IMR-90 (cell line): ENCODE results near the gene SRRM2. TPM values are rescaled to one million over a fixed set of nuclear protein-coding genes. Genes with fewer than 3 reads are reported as not detected.

Experiments used
- ATAC-seq: fragments of 200-7000 bp; cut with Tn5 transposase; 2 replicates; pipeline ENCODE4 v1.9.1; 2020; ENCODE audit warnings: low read depth, mild to moderate bottlenecking, moderate library complexity
- BruUV-seq: library from RNA; stranded (reverse); fragments of 400-500 nt; replicated peaks from 2 replicates; lab custom pipeline; 2021; lab: Mats Ljungman, UMichigan
- CTCF ChIA-PET: fragments of 300-600 bp; formaldehyde crosslinking; extraction: SDS; loops from one replicate; lab custom pipeline; 2021; ENCODE audit warnings: antibody characterized with exemption; lab: Yijun Ruan, JAX
- POLR2A ChIA-PET: fragments of 300-600 bp; sonication (Branson Sonifier 250); formaldehyde crosslinking; loops from one replicate; lab custom pipeline; 2022; ENCODE audit warnings: antibody characterized with exemption; ENCODE audit not compliant: unreplicated experiment; lab: Charles Lee
- DNase-seq: peaks from one replicate; pipeline ENCODE4 v3.0.0; 2013
- H2AFZ ChIP-seq: replicated peaks from 2 replicates; pipeline ENCODE3; 2013; ENCODE audit warnings: low read length, mild to moderate bottlenecking; ENCODE audit not compliant: poor library complexity
- H2AK5ac ChIP-seq: 2 replicates; pipeline ENCODE4 v1.6.1; 2013; ENCODE audit warnings: low read depth, low read length, inconsistent platforms
- H2AK9ac ChIP-seq: replicated peaks from 2 replicates; pipeline ENCODE3; 2013; ENCODE audit warnings: mild to moderate bottlenecking, low read depth, low read length, moderate library complexity; ENCODE audit not compliant: poor library complexity
- H2BK120ac ChIP-seq: 2 replicates; pipeline ENCODE4 v1.6.1; 2013; ENCODE audit warnings: low read depth, low read length, inconsistent platforms
- H2BK15ac ChIP-seq: 3 replicates; pipeline ENCODE4 v1.6.1; 2013; ENCODE audit warnings: low read depth, low read length, inconsistent platforms
- H2BK20ac ChIP-seq: 2 replicates; pipeline ENCODE4 v1.6.1; 2013; ENCODE audit warnings: low read depth, mild to moderate bottlenecking, inconsistent platforms, low read length, moderate library complexity
- H2BK5ac ChIP-seq: 2 replicates; pipeline ENCODE4 v1.6.1; 2013; ENCODE audit warnings: mild to moderate bottlenecking, low read depth, low read length, inconsistent platforms; ENCODE audit not compliant: poor library complexity, severe bottlenecking
- H3K14ac ChIP-seq: replicated peaks from 2 replicates; pipeline ENCODE4 v1.6.1; 2013; ENCODE audit warnings: low read depth, low read length, inconsistent platforms
- H3K18ac ChIP-seq: 2 replicates; pipeline ENCODE4 v1.6.1; 2013; ENCODE audit warnings: low read depth, low read length, control low read depth
- H3K23ac ChIP-seq: 2 replicates; pipeline ENCODE4 v1.6.1; 2013; ENCODE audit warnings: low read depth, low read length, inconsistent platforms
- H3K27ac ChIP-seq: 2 replicates; pipeline ENCODE4 v1.5.1; 2013; ENCODE audit warnings: mild to moderate bottlenecking, control low read depth, low read length; ENCODE audit not compliant: insufficient read depth
- H3K27me3 ChIP-seq: 2 replicates; pipeline ENCODE4 v1.6.1; 2013; ENCODE audit warnings: low read length; ENCODE audit not compliant: control insufficient read depth, insufficient read depth
- H3K36me3 ChIP-seq: 2 replicates; pipeline ENCODE4 v1.6.1; 2013; ENCODE audit warnings: low read length, mixed read lengths; ENCODE audit not compliant: control insufficient read depth, insufficient read depth
- H3K4ac ChIP-seq: 2 replicates; pipeline ENCODE4 v1.6.1; 2013; ENCODE audit warnings: low read depth, low read length, inconsistent platforms
- H3K4me1 ChIP-seq: 2 replicates; pipeline ENCODE4 v1.6.1; 2013; ENCODE audit warnings: low read length, mixed read lengths; ENCODE audit not compliant: control insufficient read depth, insufficient read depth
- H3K4me2 ChIP-seq: 2 replicates; pipeline ENCODE4 v1.6.1; 2013; ENCODE audit warnings: low read depth, mild to moderate bottlenecking, control low read depth, low read length, moderate library complexity
- H3K4me3 ChIP-seq: 2 replicates; pipeline ENCODE4 v1.5.1; 2013; ENCODE audit warnings: low read depth, mild to moderate bottlenecking, control low read depth, low read length, moderate library complexity; ENCODE audit not compliant: insufficient read depth
- H3K56ac ChIP-seq: 2 replicates; pipeline ENCODE4 v1.6.1; 2013; ENCODE audit warnings: low read length, inconsistent platforms; ENCODE audit not compliant: insufficient read depth; ENCODE audit errors: extremely low read depth
- H3K79me1 ChIP-seq, 2 experiments: 2 replicates each; pipeline ENCODE4 v1.6.1; 2013; ENCODE audit warnings: low read length in 2 of 2, inconsistent platforms in 1 of 2, low read depth in 1 of 2
- H3K9ac ChIP-seq: 2 replicates; pipeline ENCODE4 v1.6.1; 2013; ENCODE audit warnings: low read depth, low read length, control low read depth
- H3K9me1 ChIP-seq: 2 replicates; pipeline ENCODE4 v1.6.1; 2013; ENCODE audit warnings: low read length, inconsistent platforms; ENCODE audit not compliant: insufficient read depth
- H3K9me3 ChIP-seq: 2 replicates; pipeline ENCODE4 v1.6.1; 2013; ENCODE audit warnings: low read length; ENCODE audit not compliant: control insufficient read depth, insufficient read depth
- H4K20me1 ChIP-seq: 2 replicates; pipeline ENCODE4 v1.6.1; 2013; ENCODE audit warnings: low read length, inconsistent platforms; ENCODE audit not compliant: insufficient read depth
- H4K5ac ChIP-seq: 2 replicates; pipeline ENCODE4 v1.6.1; 2013; ENCODE audit warnings: mild to moderate bottlenecking, low read depth, low read length, control low read depth
- H4K8ac ChIP-seq, 2 experiments: 2 replicates each; pipeline ENCODE4 v1.6.1; 2013; ENCODE audit warnings: low read depth in 2 of 2, low read length in 2 of 2, control low read depth in 1 of 2, inconsistent platforms in 1 of 2
- H4K91ac ChIP-seq: 2 replicates; pipeline ENCODE4 v1.6.1; 2013; ENCODE audit warnings: low read depth, low read length, inconsistent platforms; ENCODE audit not compliant: insufficient read depth
- BHLHE40 ChIP-seq: fragments of 150-350 bp; IDR thresholded peaks from 2 replicates; pipeline ENCODE4 v1.6.1; 2016; ENCODE audit warnings: mild to moderate bottlenecking, low read depth, low read length
- CEBPB ChIP-seq: IDR thresholded peaks from 2 replicates; pipeline ENCODE4 v1.6.1; 2012; ENCODE audit warnings: low read depth, low read length, improper control_type of control experiment
- FOS ChIP-seq: fragments of 150-350 bp; IDR thresholded peaks from 2 replicates; pipeline ENCODE4 v1.6.1; 2016; ENCODE audit warnings: low read depth, low read length
- MAFK ChIP-seq: IDR thresholded peaks from 2 replicates; pipeline ENCODE4 v1.6.1; 2012; ENCODE audit warnings: low read depth, low read length, improper control_type of control experiment
- MXI1 ChIP-seq: IDR thresholded peaks from 2 replicates; pipeline ENCODE4 v1.6.1; 2012; ENCODE audit warnings: low read depth, mild to moderate bottlenecking, low read length, moderate library complexity, borderline replicate concordance
- NFE2L2 ChIP-seq: fragments of 150-350 bp; IDR thresholded peaks from 2 replicates; pipeline ENCODE4 v1.6.1; 2016; ENCODE audit warnings: low read depth, mild to moderate bottlenecking, low read length
- RCOR1 ChIP-seq: IDR thresholded peaks from 2 replicates; pipeline ENCODE4 v1.6.1; 2012; ENCODE audit warnings: mild to moderate bottlenecking, low read length, improper control_type of control experiment; ENCODE audit not compliant: insufficient replicate concordance
- RFX5 ChIP-seq: IDR thresholded peaks from 2 replicates; pipeline ENCODE4 v1.8.0; 2012; ENCODE audit warnings: low read depth, mild to moderate bottlenecking, low read length, moderate library complexity
- SMC3 ChIP-seq: fragments of 150-350 bp; IDR thresholded peaks from 2 replicates; pipeline ENCODE4 v1.6.1; 2016; ENCODE audit warnings: low read depth, mild to moderate bottlenecking, antibody characterized with exemption, low read length, moderate library complexity
- WGBS, 2 experiments: methylation state at CpG; one replicate each; pipeline versions ENCODE4 v1.1.5 to v1.1.7; 2013; ENCODE audit warnings: missing lambda C conversion rate in 2 of 2; ENCODE audit not compliant: insufficient read length in 1 of 2; ENCODE audit errors: extremely low coverage in 2 of 2; 5-methylcytosine and 5-hydroxymethylcytosine counted together
- dilution Hi-C: fragments of 300-500 bp; cut with HindIII; formaldehyde crosslinking; loops from one replicate; pipeline ENCODE4 v1.14.3; 2018; ENCODE audit warnings: low sequenced_read_pairs; ENCODE audit not compliant: unreplicated experiment
- in situ Hi-C: fragments of 300-500 bp; cut with MboI; formaldehyde crosslinking; loops from 3 replicates; pipeline ENCODE4 v1.14.3; 2019; ENCODE audit warnings: low sequenced_read_pairs, inconsistent platforms, mixed read lengths
- intact Hi-C: fragments of 100-400 bp; cut with micrococcal nuclease; formaldehyde crosslinking; loops from 2 replicates; pipeline ENCODE4 v1.10.0; 2022
- polyA plus RNA-seq, 3 experiments: library from polyadenylated mRNA; depleted of rRNA; stranded (reverse); fragments of >200 nt; gene quantifications; 2 replicates each; pipeline ENCODE4 v1.2.3, GENCODE V29; 2012; ENCODE audit warnings: low replicate concordance in 1 of 3
- total RNA-seq: library from RNA; depleted of rRNA; stranded (reverse); fragments of >200 nt; gene quantifications from 2 replicates; pipeline ENCODE4 v1.2.3, GENCODE V29; 2012
- TF ChIP-seq, protein P1 (sequence below): fragments of 150-350 bp; IDR thresholded peaks from 2 replicates; pipeline ENCODE4 v1.6.1; 2017; ENCODE audit warnings: mild to moderate bottlenecking, antibody characterized with exemption, low read length, low read depth
- TF ChIP-seq, protein P2 (sequence below): conservative IDR thresholded peaks from 2 replicates; pipeline ENCODE4 v1.5.1; 2012; ENCODE audit warnings: mild to moderate bottlenecking, low read depth, low read length, improper control_type of control experiment
- TF ChIP-seq, protein P3 (sequence below): fragments of 150-350 bp; IDR thresholded peaks from 2 replicates; pipeline ENCODE4 v1.6.1; 2016; ENCODE audit warnings: low read depth, mild to moderate bottlenecking, low read length, moderate library complexity, borderline replicate concordance

SRRM2 gene
- total and polyA plus RNA-seq, 2 of the 4 experiments (the other 2 are of a cell fraction) = 20.3 to 300 TPM

DNA sequence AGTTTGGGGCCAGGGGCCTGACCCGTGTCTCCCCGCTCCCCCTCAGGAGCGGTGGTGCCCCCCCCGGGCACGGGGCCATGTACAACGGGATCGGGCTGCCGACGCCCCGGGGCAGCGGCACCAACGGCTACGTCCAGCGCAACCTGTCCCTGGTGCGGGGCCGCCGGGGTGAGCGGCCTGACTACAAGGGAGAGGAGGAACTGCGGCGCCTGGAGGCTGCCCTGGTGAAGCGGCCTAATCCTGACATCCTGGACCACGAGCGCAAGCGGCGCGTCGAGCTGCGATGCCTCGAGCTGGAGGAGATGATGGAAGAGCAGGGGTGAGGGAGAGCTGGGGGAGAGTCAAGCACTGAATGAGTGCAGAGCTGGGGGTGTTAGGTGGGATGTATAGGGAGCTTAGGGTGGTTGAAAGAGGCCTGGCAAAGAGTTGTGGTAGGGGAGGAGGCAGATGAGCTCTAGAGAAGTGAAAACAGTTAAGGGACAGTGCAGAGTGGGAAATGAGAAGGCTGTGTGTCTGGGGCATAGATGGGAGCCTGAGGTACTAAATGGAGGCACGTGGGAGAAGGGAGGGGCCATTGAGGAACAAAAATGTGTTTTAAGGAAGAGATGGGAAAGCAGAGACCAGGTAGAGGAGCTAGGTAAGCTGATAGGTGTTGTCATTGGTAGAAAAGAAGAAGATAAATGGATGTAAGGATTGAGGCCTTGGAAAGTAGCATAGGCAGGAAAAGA lies 4.0 kb downstream of the SRRM2 start:
- H2BK120ac ChIP-seq = no peak overlapping the region
- no peak overlapping the region for H2AK9ac ChIP-seq
- ChIA-PET CTCF (no interaction called here), POLR2A (no interaction called here)
- H3K9me1 ChIP-seq = peaks cover 14% of the 10 kb centered on the region
- H3K4me2 ChIP-seq = no peak overlapping the region
- H3K14ac ChIP-seq = no peak overlapping the region
- H3K4ac ChIP-seq = no peak overlapping the region
- H3K36me3 ChIP-seq = peaks cover 40% of the 10 kb centered on the region
- peaks cover 1% of the 10 kb centered on the region; the same call in 1 of the 2 replicates for H3K9me3 ChIP-seq
- no TSS peak for BruUV-seq
- no peak overlapping the region for H3K27ac ChIP-seq
- H3K23ac ChIP-seq = no peak overlapping the region; the same call in 1 of the 2 replicates
- no peak overlapping the region for H3K56ac ChIP-seq
- no peak overlapping the region for H2BK5ac ChIP-seq
- in situ Hi-C loops (no loop called here), dilution Hi-C loops (no loop called here), intact Hi-C loops (no loop called here)
- peaks cover 8% of the 10 kb centered on the region for H3K4me1 ChIP-seq
- H3K9ac ChIP-seq = no peak overlapping the region
- no peak for DNase-seq
- no peak overlapping the region for H2BK15ac ChIP-seq
- ATAC-seq = no peak
- H3K4me3 ChIP-seq = no peak overlapping the region
- H4K5ac ChIP-seq = no peak overlapping the region
- no peak overlapping the region for H2AFZ ChIP-seq
- H3K18ac ChIP-seq = no peak overlapping the region
- H2AK5ac ChIP-seq = no peak overlapping the region
- H4K8ac ChIP-seq = no peak overlapping the region
- WGBS, 2 experiments = 94% methylated on average over 26 of the region's 30 CpGs; no CpG with 5 or more reads in 1 of the 2 experiments
- no peak overlapping the region for H2BK20ac ChIP-seq
- TF ChIP-seq, protein P1, sequence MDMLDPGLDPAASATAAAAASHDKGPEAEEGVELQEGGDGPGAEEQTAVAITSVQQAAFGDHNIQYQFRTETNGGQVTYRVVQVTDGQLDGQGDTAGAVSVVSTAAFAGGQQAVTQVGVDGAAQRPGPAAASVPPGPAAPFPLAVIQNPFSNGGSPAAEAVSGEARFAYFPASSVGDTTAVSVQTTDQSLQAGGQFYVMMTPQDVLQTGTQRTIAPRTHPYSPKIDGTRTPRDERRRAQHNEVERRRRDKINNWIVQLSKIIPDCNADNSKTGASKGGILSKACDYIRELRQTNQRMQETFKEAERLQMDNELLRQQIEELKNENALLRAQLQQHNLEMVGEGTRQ = no peak
- no peak for TF ChIP-seq SMC3
- TF ChIP-seq, protein P2, sequence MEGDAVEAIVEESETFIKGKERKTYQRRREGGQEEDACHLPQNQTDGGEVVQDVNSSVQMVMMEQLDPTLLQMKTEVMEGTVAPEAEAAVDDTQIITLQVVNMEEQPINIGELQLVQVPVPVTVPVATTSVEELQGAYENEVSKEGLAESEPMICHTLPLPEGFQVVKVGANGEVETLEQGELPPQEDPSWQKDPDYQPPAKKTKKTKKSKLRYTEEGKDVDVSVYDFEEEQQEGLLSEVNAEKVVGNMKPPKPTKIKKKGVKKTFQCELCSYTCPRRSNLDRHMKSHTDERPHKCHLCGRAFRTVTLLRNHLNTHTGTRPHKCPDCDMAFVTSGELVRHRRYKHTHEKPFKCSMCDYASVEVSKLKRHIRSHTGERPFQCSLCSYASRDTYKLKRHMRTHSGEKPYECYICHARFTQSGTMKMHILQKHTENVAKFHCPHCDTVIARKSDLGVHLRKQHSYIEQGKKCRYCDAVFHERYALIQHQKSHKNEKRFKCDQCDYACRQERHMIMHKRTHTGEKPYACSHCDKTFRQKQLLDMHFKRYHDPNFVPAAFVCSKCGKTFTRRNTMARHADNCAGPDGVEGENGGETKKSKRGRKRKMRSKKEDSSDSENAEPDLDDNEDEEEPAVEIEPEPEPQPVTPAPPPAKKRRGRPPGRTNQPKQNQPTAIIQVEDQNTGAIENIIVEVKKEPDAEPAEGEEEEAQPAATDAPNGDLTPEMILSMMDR = no peak
- TF ChIP-seq BHLHE40 = no peak
- TF ChIP-seq MXI1 = no peak
- no peak for TF ChIP-seq MAFK
- TF ChIP-seq RFX5 = no peak
- no peak for TF ChIP-seq FOS
- no peak for TF ChIP-seq NFE2L2
- TF ChIP-seq, protein P3, sequence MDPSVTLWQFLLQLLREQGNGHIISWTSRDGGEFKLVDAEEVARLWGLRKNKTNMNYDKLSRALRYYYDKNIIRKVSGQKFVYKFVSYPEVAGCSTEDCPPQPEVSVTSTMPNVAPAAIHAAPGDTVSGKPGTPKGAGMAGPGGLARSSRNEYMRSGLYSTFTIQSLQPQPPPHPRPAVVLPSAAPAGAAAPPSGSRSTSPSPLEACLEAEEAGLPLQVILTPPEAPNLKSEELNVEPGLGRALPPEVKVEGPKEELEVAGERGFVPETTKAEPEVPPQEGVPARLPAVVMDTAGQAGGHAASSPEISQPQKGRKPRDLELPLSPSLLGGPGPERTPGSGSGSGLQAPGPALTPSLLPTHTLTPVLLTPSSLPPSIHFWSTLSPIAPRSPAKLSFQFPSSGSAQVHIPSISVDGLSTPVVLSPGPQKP = no peak
- TF ChIP-seq CEBPB = no peak
- TF ChIP-seq RCOR1 = no peak
- H3K27me3 ChIP-seq = no peaks in the 10 kb centered on the region
- H3K79me1 ChIP-seq = peaks cover 21 to 70% of the 10 kb centered on the region in 2 experiments
- H4K20me1 ChIP-seq = peaks cover 77% of the 10 kb centered on the region
- no peak overlapping the region for H4K91ac ChIP-seq
